ENCODE measurements around the gene CES3. TPM values are rescaled to one million over a fixed set of nuclear protein-coding genes. Genes with fewer than 3 reads are reported as not detected.
"Not testable (repeated sequence)": the region's sequence is repeated elsewhere in the genome, so short reads cannot be mapped to it uniquely, and the experiment has no call there.

Gene CES3
- total RNA-seq, 2 donors from 2014 or later = 2.6 to 4.2 TPM

DNA sequence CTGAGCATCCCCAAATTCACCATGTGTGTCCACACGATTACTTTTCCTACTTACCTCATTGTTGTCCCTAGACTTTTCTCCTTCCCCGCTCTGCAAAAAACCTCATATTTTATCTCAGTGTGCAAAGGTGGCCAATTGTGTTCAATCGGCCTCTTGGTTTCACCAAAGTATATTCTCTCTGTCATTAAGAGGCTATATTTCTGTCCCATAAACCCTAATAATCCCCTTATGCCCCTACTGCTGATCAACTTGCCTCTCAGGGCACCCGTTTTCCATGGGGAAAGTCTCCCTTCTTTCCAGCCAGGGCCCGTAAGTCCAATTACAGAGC lies 14.1 kb upstream of the CES3 start:
- peak overlapping the region; percentile 18 for H3K27ac Mint-ChIP-seq
- peaks cover 14% of the 10 kb centered on the region for H3K36me3 Mint-ChIP-seq (ENCODE audit: low read depth)
- peaks cover 27% of the 10 kb centered on the region for H3K27me3 Mint-ChIP-seq
- peak overlapping the region; percentile 86 for H3K4me3 Mint-ChIP-seq
- H3K9me3 Mint-ChIP-seq = peaks cover 5% of the 10 kb centered on the region
- ATAC-seq (replicated peaks) = no peak
- peaks cover 9% of the 10 kb centered on the region for H3K4me1 Mint-ChIP-seq

DNA sequence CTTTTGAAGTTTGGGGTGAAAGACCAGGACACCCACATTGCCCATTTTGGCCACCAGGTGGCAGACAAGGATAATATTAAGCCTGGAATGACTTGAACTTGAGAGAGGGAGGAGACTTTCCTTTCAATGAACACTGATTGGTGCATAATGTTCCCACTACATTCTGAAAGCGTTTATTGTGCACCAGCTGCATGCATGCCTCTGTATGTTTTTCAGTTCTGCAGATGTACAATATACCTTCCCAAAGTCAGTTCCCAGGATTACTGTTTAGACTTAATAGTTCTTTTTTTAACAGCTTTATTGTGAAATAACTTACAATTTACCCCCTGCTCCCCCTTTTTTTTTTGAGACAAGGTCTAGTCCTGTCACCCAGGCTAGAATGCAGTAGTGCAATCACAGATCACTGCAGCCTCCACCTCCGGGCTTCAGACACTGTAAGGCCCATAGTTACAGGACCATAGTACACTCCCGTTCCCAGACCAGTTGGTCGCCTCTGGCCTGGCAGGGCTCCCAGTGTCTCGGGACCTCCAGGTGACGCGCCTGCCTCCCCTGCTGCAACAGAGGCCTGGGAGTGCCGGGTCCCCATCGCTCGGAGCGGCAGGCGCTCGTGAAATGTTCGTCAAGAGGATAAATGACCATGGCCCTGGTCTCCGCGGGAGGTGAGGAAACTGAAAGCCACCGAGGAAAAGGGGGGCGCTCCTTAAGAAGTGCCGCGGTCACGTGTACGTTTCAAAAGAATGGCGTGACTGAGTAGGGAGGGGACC lies 13.6 kb upstream of the CES3 start:
- peaks cover 8% of the 10 kb centered on the region for H3K36me3 Mint-ChIP-seq (ENCODE audit: low read depth)
- peaks cover 27% of the 10 kb centered on the region for H3K27me3 Mint-ChIP-seq
- peak overlapping the region; percentile 18 for H3K27ac Mint-ChIP-seq
- peaks cover 5% of the 10 kb centered on the region for H3K9me3 Mint-ChIP-seq
- ATAC-seq (replicated peaks) = peak; percentile 89
- peak overlapping the region; percentile 86 for H3K4me3 Mint-ChIP-seq
- peaks cover 9% of the 10 kb centered on the region for H3K4me1 Mint-ChIP-seq

DNA sequence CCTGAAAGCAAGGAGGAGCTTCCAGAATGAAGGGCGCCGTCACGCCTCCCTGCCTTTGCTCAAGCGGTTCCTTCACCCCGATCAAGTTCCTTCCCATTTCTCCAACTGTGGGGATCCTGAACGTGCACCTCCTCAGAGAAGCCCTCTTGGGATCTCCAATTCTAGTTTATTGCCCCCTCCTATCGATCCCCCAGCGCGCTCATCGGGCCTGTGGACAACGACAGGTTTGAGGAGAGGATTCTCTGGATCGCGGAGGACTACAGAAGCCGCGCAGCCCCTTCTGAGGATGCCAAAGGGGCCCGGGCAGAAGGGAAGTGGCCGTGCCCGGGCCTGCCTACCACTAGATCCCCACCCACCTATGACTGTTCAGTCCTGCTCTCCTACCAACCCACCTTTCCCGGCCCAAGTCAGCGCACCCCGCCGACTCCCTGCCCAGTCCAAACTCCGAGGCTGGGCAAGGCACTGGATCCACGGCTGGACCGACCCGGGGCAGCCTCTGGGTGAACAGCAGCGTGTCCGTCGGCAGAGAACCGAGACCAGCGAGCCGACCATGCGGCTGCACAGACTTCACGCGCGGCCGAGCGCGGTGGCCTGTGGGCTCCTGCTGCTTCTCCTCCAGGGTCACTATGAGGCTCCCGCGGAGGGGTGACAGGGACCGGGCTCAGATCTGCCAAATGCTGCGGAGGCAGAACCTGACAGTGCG lies 12.8 kb upstream of the CES3 start:
- Mint-ChIP-seq H3K27ac (no peak overlapping the region), H3K4me1 (peaks cover 9% of the 10 kb centered on the region), H3K36me3 (ENCODE audit: low read depth) (peaks cover under 1% of the 10 kb centered on the region), H3K4me3 (peak overlapping the region; percentile 86), H3K9me3 (peaks cover 5% of the 10 kb centered on the region), H3K27me3 (peaks cover 31% of the 10 kb centered on the region)
- ATAC-seq (replicated peaks) = peak; percentile 14

DNA sequence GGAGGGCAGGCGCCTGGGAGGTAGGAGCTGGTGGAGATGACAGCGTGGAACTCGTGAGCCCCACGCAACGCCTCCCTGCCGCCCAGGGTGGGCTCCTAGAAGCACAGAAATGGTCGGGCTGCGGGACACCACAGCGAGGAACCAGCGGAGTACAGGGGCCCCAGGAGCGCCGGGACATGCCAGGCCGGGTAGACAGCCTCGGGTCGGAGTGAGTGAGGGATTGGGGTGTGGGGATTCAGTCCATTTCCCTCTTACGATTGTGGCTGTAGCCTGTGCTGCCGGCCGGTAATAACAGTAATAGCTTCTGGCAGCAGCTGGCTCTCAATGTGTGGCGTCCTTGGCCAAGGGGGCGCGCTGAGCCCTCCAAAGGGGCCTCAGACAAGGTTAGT lies 12.2 kb upstream of the CES3 start:
- peaks cover 34% of the 10 kb centered on the region for H3K27me3 Mint-ChIP-seq
- no peaks in the 10 kb centered on the region for H3K36me3 Mint-ChIP-seq (ENCODE audit: low read depth)
- peaks cover 9% of the 10 kb centered on the region for H3K4me1 Mint-ChIP-seq
- no peak for ATAC-seq (replicated peaks)
- peaks cover 5% of the 10 kb centered on the region for H3K9me3 Mint-ChIP-seq
- H3K27ac Mint-ChIP-seq = no peak overlapping the region
- H3K4me3 Mint-ChIP-seq = peak overlapping the region; percentile 86

DNA sequence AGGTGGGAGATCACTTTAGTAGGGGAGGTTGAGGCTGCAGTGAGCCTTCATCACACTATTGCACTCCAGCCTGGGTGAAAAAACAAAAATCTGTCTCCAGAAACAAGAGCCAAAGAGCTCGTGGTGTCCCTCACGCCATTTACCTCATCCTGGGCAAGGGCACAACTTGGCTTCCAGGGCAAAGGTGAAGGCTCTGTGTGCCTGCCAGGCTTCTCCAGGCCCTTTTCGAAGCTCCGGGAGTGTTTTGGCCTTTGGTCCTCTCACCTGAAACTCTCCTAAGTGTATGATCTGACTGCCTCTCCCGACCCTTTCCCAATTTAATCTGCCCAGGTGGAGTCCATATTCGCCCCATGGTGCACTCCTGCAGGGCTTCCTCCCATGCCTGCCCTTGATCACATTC lies 11.6 kb upstream of the CES3 start:
- H3K4me1 Mint-ChIP-seq = peaks cover 9% of the 10 kb centered on the region

DNA sequence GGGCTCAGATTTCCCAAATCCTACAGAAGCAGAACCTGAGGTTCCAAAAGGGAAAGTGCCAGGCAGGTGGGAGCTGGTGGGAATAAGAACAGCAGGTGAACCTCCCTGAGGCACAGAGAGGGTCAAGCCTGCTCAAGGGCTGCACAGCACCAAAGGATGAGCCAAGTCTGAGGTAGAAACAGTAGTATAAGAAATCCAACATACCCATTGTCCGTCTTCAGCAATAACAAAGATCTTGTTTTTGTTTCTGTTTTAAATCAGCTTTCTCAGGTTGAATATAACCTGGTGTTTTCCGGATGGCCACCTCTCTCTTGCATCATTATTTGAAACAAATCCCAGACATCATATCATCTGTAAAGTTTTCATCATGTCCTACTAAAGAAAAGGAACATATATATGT lies 10.6 kb upstream of the CES3 start:
- peak; percentile 25 for ATAC-seq (replicated peaks)
- peaks cover 9% of the 10 kb centered on the region for H3K4me1 Mint-ChIP-seq
- no peaks in the 10 kb centered on the region for H3K36me3 Mint-ChIP-seq (ENCODE audit: low read depth)
- no peak overlapping the region for H3K27ac Mint-ChIP-seq
- peaks cover 5% of the 10 kb centered on the region for H3K9me3 Mint-ChIP-seq
- H3K27me3 Mint-ChIP-seq = peaks cover 36% of the 10 kb centered on the region
- H3K4me3 Mint-ChIP-seq = peak overlapping the region; percentile 3

More for the DNA sequence above, 11.6 kb upstream of the CES3 start:
- Mint-ChIP-seq H3K36me3 (ENCODE audit: low read depth) (no peaks in the 10 kb centered on the region), H3K4me3 (peak overlapping the region; percentile 17), H3K27me3 (peaks cover 36% of the 10 kb centered on the region), H3K27ac (no peak overlapping the region), H3K9me3 (peaks cover 5% of the 10 kb centered on the region)
- ATAC-seq (replicated peaks) = no peak

DNA sequence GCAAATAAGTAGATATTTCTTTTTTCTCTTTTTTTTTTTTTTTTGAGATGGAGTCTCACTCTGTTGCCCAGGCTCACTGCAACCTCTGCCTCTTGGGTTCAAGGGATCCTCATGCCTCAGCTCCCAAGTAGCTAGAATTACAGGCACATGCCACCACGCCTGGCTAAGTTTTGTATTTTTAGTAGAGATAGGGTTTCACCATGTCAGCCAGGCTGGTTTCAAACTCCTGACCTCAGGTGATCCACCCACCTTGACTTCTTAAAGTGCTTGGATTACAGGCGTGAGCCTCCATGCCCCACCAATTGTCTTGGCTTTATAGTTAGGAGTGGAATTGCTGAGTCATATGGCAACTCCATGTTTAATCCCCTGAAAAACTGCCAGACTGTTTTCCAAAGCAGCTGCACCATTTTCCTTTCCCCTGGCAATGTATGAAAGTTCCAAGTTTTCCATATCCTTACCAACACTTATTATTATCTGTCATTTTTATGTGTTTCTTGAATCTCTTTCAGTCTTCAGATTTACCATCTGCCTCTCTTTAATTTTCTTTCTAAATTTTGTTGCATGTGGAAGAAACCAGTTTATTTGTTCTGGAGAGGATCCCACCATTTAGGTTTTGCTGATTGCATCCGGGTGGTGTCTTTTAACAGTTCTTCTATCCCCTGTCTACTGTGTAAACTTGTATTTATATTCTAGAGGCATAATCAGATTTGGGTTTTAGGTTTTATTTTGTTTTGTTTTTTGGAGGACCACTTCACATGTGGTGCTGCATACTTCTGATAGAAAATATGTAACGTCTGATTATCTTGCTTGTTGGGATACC lies 9.9 kb upstream of the CES3 start:
- H3K27ac Mint-ChIP-seq = no peak overlapping the region
- H3K4me3 Mint-ChIP-seq = peak overlapping the region; percentile 3
- no peak for ATAC-seq (replicated peaks)
- H3K9me3 Mint-ChIP-seq = peaks cover 5% of the 10 kb centered on the region
- no peaks in the 10 kb centered on the region for H3K36me3 Mint-ChIP-seq (ENCODE audit: low read depth)
- H3K27me3 Mint-ChIP-seq = peaks cover 36% of the 10 kb centered on the region
- H3K4me1 Mint-ChIP-seq = peaks cover 9% of the 10 kb centered on the region

DNA sequence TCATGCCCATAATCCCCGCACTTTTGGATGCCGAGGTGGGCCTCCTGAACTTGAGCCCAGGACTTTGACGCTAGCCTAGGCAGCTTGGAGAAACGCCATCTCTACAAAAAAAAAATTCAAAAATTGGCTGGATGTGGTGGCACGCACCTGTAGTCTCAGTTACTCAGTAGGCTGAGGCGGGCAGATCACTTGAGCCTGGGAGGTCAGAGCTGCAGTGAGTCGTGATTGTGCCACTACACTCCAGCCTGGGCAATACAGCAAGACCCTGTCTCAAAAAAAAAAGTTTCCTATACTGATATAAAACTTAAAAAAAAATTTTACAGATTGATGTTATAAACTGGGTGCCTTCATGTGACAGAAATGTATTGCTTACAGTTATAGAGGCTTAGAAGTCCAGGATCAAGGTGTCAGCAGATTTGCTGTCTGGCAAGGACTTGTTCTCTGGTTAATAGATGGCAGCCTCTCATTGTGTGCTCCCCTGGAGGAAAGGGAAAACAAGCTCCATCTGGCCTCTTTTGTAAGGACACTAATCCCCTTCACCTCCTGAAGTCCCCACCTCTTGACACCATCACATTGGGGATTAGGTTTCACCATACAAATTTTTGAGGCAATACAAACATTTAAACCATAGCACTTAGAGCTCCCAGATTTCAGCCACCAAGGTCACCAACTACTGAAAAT lies 8.5 kb upstream of the CES3 start:
- Mint-ChIP-seq H3K27ac (no peak overlapping the region), H3K4me1 (peaks cover 3% of the 10 kb centered on the region), H3K36me3 (ENCODE audit: low read depth) (no peaks in the 10 kb centered on the region), H3K4me3 (no peak overlapping the region), H3K9me3 (peaks cover 5% of the 10 kb centered on the region), H3K27me3 (peaks cover 36% of the 10 kb centered on the region)
- ATAC-seq (replicated peaks) = no peak

DNA sequence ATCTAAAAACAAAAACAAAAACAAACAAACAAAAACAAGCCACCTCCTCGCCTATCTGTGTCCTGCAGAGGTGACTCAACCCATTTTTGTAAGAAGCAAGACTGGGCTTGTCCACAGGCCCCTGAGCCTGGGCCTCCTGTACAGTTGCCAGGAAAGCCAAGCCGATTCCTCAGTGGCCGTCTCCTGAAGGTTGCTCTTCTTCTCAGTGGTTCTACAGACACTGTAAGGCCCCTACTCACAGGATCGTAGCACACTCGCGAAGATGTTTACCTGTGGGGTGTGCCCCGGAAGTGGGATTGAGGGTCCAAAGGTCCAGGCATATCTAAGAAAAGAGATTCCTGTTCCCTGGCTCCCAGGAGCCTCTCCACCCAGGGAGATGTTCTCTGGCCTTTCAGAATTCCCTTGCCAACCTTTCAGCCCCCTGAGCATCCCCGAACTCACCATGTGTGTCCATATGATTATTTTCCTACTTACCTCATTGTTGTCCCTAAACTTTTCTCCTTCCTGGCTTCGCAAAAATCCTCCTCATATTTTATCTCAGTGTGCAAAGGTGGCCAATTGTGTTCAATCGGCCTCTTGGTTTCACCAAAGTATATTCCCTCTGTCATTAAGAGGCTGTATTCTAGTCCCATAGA lies 7.5 kb upstream of the CES3 start:
- ATAC-seq (replicated peaks) = no peak
- H3K9me3 Mint-ChIP-seq = peaks cover 5% of the 10 kb centered on the region
- peaks cover 31% of the 10 kb centered on the region for H3K27me3 Mint-ChIP-seq
- H3K36me3 Mint-ChIP-seq (ENCODE audit: low read depth) = no peaks in the 10 kb centered on the region
- peaks cover 11% of the 10 kb centered on the region for H3K4me1 Mint-ChIP-seq
- H3K4me3 Mint-ChIP-seq = no peak overlapping the region
- H3K27ac Mint-ChIP-seq = no peak overlapping the region

DNA sequence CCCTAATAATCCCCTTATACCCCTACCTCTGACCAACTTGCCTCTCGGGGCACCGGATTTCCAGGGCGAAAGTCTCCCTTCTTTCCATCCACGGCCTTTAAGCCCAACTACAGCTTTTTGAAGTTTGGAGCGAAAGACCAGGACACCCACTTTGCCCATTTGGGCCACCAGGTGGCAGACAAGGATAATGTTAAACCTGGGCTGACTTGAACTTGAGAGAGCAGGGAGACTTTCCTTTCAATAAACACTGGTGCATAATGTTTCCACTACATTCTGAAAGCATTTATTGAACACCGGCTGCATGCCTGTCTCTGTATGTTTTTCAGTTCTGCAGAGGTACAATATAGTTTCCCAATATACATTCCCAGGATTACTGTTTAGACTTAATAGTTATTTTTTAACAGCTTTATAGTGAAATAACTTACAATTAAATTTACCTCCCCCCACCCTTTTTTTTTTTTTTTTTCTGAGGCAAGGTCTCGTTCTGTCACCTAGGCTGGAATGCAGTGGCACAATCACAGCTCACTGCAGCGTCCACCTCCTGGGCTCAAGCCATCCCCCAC lies 6.9 kb upstream of the CES3 start:
- Mint-ChIP-seq H3K27me3 (peaks cover 26% of the 10 kb centered on the region), H3K4me3 (no peak overlapping the region), H3K27ac (no peak overlapping the region), H3K36me3 (ENCODE audit: low read depth) (no peaks in the 10 kb centered on the region), H3K4me1 (peaks cover 17% of the 10 kb centered on the region), H3K9me3 (peaks cover 5% of the 10 kb centered on the region)
- ATAC-seq (replicated peaks) = peak; percentile 79

DNA sequence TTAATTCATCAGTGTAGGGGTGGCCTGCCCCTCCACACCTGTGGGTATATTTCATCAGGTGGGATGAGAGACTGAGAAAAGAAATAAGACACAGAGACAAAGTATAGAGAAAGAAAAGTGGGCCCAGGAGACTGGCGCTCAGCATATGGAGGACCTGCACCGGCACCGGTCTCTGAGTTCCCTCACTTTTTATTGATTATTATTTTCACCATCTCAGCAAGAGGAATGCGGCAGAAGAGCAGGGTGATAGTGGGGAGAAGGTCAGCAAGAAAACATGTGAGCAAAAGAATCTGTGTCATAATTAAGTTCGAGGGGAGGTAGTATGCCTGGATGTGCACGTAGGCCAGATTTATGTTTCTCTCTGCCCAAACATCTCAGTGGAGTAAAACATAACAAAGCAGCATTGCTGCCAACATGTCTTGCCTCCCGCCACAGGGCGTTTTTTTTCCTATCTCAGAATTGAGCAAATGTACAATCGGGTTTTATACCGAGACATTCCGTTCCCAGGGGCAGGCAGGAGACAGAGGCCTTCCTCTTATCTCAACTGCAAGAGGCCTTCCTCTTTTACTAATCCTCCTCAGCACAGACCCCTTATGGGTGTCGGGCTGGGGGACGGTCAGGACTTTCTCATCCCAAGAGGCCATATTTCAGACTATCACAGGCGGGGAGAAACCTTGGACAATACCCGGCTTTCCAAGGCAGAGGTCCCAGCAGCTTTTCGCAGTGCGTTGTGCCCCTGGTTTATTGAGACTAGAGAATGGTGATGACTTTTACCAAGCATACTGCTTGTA lies 5.5 kb upstream of the CES3 start:
- peaks cover 19% of the 10 kb centered on the region for H3K4me1 Mint-ChIP-seq
- H3K9me3 Mint-ChIP-seq; H3K4me3 Mint-ChIP-seq; H3K36me3 Mint-ChIP-seq (ENCODE audit: low read depth); ATAC-seq (replicated peaks); H3K27ac Mint-ChIP-seq: not testable (repeated sequence)
- peaks cover 19% of the 10 kb centered on the region for H3K27me3 Mint-ChIP-seq

DNA sequence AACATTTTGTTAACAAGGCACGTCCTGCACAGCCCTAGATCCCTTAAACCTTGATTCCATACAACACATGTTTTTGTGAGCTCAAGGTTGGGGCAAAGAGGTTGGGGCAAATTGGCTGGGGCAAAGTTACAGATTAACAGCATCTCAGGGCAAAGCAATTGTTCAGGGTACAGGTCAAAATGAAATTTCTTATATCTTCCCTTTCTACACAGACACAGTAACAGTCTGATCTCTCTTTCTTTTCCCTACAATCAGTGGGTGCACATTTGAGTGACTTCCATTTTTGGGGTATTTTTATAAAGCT lies 5.0 kb upstream of the CES3 start:
- H3K27ac Mint-ChIP-seq; H3K4me3 Mint-ChIP-seq; H3K36me3 Mint-ChIP-seq (ENCODE audit: low read depth); H3K9me3 Mint-ChIP-seq; ATAC-seq (replicated peaks): not testable (repeated sequence)
- H3K4me1 Mint-ChIP-seq = peaks cover 22% of the 10 kb centered on the region
- peaks cover 17% of the 10 kb centered on the region for H3K27me3 Mint-ChIP-seq

Measured in activated T-helper 17 cell treated with anti-CD3 and anti-CD28 coated beads, Interleukin-2, amount 50 U/mL, for 72 hours (primary cell).